ENCODE data around the gene SOHLH2. TPM values are rescaled to one million over a fixed set of nuclear protein-coding genes. Genes with fewer than 3 reads are reported as not detected.

Gene SOHLH2
- total RNA-seq, 1 donor from 2014 or later = 0.53 TPM

DNA sequence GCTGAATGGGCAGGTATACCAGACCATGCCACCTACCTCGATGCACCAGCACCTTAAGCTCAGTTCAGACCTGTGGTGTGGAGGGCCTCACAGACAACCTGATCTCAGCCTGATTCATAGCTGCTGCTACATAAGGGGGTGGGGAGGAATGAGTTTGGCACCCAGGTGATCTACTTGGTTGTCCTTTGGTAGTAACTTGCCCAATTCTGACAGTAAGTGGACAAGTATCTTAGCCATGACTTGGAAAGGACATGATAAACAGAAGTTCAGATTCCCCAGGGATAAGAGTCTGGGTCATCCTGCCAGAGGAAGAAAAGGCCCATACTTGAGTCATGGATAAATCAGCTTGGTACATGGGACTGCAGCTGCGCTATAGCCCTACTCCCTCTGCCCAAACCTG is 28.4 kb upstream of the SOHLH2 start:
- H3K27me3 ChIP-seq (ENCODE audit: control insufficient read depth, insufficient read depth, low read length) = no peaks in the 10 kb centered on the region
- TF ChIP-seq, protein P1, sequence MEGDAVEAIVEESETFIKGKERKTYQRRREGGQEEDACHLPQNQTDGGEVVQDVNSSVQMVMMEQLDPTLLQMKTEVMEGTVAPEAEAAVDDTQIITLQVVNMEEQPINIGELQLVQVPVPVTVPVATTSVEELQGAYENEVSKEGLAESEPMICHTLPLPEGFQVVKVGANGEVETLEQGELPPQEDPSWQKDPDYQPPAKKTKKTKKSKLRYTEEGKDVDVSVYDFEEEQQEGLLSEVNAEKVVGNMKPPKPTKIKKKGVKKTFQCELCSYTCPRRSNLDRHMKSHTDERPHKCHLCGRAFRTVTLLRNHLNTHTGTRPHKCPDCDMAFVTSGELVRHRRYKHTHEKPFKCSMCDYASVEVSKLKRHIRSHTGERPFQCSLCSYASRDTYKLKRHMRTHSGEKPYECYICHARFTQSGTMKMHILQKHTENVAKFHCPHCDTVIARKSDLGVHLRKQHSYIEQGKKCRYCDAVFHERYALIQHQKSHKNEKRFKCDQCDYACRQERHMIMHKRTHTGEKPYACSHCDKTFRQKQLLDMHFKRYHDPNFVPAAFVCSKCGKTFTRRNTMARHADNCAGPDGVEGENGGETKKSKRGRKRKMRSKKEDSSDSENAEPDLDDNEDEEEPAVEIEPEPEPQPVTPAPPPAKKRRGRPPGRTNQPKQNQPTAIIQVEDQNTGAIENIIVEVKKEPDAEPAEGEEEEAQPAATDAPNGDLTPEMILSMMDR (IDR thresholded peaks at IDR 0.05; ENCODE audit: insufficient read depth, low read length, severe bottlenecking) = no peak
- H3K36me3 ChIP-seq (ENCODE audit: control insufficient read depth, insufficient read depth, low read length) = no peaks in the 10 kb centered on the region
- no peak overlapping the region for H3K4me3 ChIP-seq (ENCODE audit: low read depth, low read length)
- peak; percentile 15 for DNase-seq (ENCODE audit: low read depth)
- FAIRE-seq = no peak

- no peaks in the 10 kb centered on the region for H3K27me3 ChIP-seq (ENCODE audit: control insufficient read depth, insufficient read depth, low read length)
- no peaks in the 10 kb centered on the region for H3K36me3 ChIP-seq (ENCODE audit: control insufficient read depth, insufficient read depth, low read length)
- no peak overlapping the region for H3K4me3 ChIP-seq (ENCODE audit: low read depth, low read length)
- DNase-seq (ENCODE audit: low read depth) = no peak
- no peak for FAIRE-seq
- TF ChIP-seq, protein P1 (IDR thresholded peaks at IDR 0.05; ENCODE audit: insufficient read depth, low read length, severe bottlenecking) = no peak
Observed at GRCh38 chr13:36231236-36231635, 16.9 kb upstream of the SOHLH2 start.

DNA sequence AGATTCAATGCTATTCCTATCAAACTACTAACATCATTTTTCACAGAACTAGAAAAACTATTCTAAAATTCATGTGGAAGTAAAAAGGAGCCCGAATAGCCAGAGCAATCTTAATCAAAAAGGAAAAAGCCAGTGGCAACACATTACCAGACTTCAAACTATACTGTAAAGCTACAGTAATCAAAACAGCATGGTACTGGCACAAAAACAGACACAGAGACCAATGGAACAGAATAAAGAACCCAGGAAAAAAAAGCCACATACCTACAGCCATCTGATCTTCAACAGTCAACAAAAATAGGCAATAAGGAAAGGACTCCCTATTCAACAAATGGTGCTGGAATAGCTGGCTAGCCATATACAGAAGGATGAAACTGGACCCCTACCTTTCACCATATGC is 10.4 kb upstream of the SOHLH2 start:
- Histone ChIP-seq H3K36me3 (ENCODE audit: control insufficient read depth, insufficient read depth, low read length) (no peaks in the 10 kb centered on the region), H3K27me3 (ENCODE audit: control insufficient read depth, insufficient read depth, low read length) (no peaks in the 10 kb centered on the region), H3K4me3 (ENCODE audit: low read depth, low read length) (no peak overlapping the region)
- FAIRE-seq = no peak
- no peak for DNase-seq (ENCODE audit: low read depth)
- TF ChIP-seq, protein P1 (IDR thresholded peaks at IDR 0.05; ENCODE audit: insufficient read depth, low read length, severe bottlenecking) = no peak

DNA sequence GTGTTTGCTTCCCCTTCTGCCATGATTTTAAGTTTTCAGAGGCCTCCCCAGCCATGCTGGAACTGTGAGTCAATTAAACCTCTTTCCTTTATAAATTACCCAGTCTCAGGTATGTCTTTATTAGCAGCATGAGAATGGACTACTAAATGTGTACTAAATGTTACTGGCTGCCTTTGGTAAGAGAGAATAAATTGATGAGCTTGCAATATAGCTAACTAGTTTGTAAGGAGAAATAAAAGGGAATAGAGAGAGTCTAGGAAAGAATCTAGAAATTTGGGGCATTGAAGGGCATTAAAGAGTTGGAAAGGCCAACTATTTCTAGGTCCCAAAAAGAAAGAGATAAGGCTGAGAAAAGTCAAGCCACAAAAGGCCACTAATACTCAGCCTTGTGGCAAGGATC is 5.5 kb upstream of the SOHLH2 start:
- DNase-seq (ENCODE audit: low read depth) = no peak
- H3K4me3 ChIP-seq (ENCODE audit: low read depth, low read length) = no peak overlapping the region
- no peaks in the 10 kb centered on the region for H3K36me3 ChIP-seq (ENCODE audit: control insufficient read depth, insufficient read depth, low read length)
- no peaks in the 10 kb centered on the region for H3K27me3 ChIP-seq (ENCODE audit: control insufficient read depth, insufficient read depth, low read length)
- no peak for FAIRE-seq
- TF ChIP-seq, protein P1 (IDR thresholded peaks at IDR 0.05; ENCODE audit: insufficient read depth, low read length, severe bottlenecking) = no peak

DNA sequence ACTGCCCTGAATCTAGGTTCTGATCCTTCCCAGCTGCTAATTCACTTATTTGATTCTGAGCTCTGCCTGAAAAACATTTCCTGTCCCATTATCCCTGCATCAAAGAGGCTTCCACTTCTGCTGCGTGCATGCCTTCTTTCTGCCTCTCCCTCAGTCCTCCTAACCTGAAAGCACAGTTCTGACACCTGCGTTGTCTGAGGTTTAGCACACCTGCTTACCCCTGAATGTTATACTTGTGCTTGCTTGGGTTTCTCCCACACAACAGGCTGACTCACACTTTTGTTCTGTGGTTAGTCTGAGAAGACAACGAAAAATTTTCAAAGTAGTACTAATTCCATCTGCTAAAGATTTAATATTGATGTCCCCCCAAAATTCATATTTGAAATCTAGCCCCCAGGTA is 3.1 kb upstream of the SOHLH2 start:
- FAIRE-seq (no peak), DNase-seq (ENCODE audit: low read depth) (no peak)
- Histone ChIP-seq H3K4me3 (ENCODE audit: low read depth, low read length) (no peak overlapping the region), H3K27me3 (ENCODE audit: control insufficient read depth, insufficient read depth, low read length) (no peaks in the 10 kb centered on the region), H3K36me3 (ENCODE audit: control insufficient read depth, insufficient read depth, low read length) (no peaks in the 10 kb centered on the region)
- TF ChIP-seq, protein P1 (IDR thresholded peaks at IDR 0.05; ENCODE audit: insufficient read depth, low read length, severe bottlenecking) = no peak

DNA sequence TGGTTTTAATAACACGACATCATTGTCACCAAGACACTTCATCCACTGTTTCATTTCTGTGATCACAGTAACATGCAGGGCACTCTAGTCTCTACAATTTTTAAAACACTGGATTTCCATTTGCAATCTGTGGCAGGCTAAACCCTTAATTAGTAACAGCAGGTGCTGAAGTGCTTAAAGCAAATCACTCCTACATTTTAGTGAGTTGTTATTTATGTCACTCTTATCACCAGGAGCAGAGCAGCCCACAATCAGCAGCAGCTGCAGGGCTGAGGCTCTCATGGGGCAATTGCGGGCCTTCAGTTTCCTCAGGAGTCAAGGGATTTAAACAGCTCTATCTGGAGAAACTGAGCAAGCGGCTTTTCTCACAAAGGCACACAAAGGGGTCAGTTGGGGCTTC is 1.6 kb downstream of the SOHLH2 start:
- H3K27me3 ChIP-seq (ENCODE audit: control insufficient read depth, insufficient read depth, low read length) = no peaks in the 10 kb centered on the region
- DNase-seq (ENCODE audit: low read depth) (no peak), FAIRE-seq (no peak)
- H3K4me3 ChIP-seq (ENCODE audit: low read depth, low read length) = no peak overlapping the region
- no peaks in the 10 kb centered on the region for H3K36me3 ChIP-seq (ENCODE audit: control insufficient read depth, insufficient read depth, low read length)
- TF ChIP-seq, protein P1 (IDR thresholded peaks at IDR 0.05; ENCODE audit: insufficient read depth, low read length, severe bottlenecking) = no peak

Measured in bronchial epithelial cell (primary cell).